ENCODE measurements around the gene MX1.

Gene MX1

GRCh38 chr21:41460578-41461527, 34.8 kb downstream of the MX1 start:
- peak; percentile 14 to 37 for DNase-seq (ENCODE audit: low read depth in 2 of 2)

GRCh38 chr21:41465176-41465781, 39.2 kb downstream of the MX1 start:
- DNase-seq (ENCODE audit: low read depth in 2 of 2) = no peak

- DNase-seq (ENCODE audit: low read depth in 2 of 2) = no peak
Observed at GRCh38 chr21:41466024-41466820, 40.2 kb downstream of the MX1 start.

DNA sequence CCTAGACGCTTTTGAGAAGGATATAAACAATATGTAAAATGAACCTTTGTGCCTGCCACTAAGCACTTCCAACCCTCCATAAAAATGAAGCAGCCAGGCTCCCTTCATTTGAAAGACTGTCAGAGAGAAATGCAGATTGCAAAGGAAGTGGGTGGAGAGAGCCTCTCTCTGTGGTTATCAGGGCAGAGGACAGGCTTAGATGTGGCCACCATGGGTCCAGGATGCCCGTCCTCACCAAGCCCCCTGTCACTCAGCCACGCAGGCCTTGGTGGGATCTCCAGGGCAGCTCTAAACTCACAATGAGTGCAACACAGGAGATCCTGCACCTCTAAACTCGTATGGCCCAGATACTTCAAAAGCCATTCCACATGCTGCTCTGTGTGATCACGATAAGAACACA, 44.0 kb downstream of the MX1 start:
- DNase-seq (ENCODE audit: low read depth in 2 of 2) = no peak

- DNase-seq (ENCODE audit: low read depth in 2 of 2) = no peak
Observed at GRCh38 chr21:41472753-41473548, 46.9 kb downstream of the MX1 start.

- no peak for DNase-seq (ENCODE audit: low read depth in 2 of 2)
Observed at GRCh38 chr21:41475714-41476420, 49.8 kb downstream of the MX1 start.

DNA sequence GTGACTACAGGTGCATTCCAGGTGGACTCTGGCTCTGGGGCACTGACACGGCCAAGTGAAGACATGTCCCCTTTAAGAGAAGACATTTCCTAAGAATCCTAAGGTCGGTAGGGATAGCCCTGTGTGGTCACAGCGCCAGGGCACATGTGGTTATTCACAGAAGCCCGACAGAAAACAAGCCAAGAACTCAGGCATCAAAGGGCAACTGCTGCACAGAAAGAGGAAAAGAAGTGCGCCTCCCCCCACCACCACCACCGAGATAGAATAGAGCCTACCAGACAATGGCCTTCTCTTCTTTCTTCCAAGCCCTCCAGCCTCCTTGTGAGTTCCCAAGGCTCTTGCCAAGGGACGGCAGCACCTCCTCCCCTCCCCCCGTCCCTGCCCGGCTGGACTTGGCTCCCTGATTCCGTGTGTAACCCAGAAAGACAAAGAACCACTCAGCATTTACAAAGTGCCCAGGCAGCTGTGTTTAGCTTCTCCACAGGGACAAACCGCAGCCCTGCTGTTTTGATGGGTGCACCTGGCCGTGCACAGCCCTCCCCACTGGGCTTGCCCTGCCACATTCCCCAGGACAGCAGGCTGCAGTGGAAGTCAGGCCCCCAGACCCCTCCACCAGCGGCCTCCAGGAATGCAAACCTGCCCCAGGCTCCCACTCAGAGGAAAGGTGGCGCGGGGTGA, 51.7 kb downstream of the MX1 start:
- DNase-seq (ENCODE audit: low read depth in 2 of 2) = no peak

DNA sequence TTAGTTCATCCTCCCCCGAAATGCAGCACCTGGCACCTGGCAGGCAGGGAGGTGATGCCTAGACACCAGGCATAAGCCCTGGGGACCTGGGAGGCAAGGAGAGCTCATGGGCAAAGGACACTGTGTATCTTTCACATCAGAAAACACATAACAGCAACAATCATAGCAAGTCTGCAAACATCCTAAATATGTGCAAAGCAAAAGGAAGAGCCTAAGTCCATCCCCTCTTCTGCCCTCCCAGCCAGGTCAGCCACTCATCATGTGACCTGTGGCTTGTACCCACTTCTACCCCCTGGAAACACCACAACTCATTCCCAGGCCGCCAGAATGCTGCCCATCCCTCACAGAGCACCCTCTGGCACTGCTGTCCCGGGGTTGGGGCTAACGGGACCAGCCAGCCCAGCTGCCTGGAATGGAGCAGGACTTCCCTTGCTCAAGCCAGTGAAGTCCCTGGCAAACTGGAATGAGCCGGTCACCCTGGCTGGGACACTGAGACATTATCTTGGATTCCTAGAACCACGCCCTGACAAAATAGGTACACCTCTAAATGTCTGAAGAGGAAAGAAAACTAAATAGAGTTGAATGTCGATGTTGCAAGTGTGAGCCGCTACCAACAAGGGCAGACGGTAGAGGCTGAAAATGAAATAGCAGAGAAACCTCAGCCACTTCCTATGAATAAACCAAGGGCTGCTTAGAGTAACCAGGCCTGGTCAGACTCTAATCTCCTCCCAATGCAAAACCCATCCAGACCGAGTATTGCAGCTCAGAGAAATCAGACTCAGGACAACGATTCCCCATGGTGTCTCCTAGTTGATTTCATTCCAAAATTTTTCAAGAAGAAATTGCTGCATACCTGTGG, 52.5 kb downstream of the MX1 start:
- DNase-seq (ENCODE audit: low read depth in 2 of 2) = no peak

GRCh38 chr21:41479686-41480085, 53.6 kb downstream of the MX1 start:
- no peak for DNase-seq (ENCODE audit: low read depth in 2 of 2)

GRCh38 chr21:41480086-41480690, 54.1 kb downstream of the MX1 start:
- DNase-seq (ENCODE audit: low read depth in 2 of 2) = no peak

DNA sequence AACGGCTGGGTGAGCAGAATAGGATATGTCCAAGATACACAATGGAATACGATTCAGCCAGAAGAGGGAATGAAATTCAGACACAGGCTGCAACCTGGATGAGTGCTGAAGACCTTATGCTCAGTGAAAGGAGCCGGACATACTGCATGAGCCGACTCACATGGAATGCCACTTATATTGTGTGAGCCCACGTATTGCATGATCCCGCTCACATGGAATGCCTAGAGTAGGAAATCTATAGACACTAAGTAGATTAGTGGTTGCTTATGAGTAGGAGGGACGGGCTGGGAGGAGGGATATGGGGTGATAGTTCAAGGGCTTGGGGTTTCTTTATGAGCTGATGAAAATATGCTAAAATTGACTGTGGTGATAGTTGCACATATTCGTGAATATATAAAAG, 55.2 kb downstream of the MX1 start:
- DNase-seq (ENCODE audit: low read depth in 2 of 2) = no peak

DNA sequence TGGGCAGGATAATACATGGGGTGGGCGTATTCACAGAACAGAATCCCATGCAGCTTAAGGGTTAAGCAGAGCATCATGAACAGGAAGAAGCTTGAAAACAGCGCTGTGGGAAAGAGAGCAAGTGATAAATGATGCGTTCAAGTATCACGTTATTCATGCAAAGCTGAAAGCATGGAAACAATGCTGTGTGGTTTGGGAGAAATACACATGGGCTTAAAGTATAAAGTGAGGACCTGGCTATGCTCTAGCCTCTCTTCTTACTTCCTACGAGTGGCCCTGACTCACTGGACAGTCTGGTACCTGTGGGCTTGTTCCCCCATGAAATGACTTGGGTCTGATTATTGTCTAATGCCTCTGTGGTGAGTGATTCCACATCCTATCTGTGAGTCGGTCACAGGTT, 56.3 kb downstream of the MX1 start:
- DNase-seq (ENCODE audit: low read depth in 2 of 2) = no peak

DNA sequence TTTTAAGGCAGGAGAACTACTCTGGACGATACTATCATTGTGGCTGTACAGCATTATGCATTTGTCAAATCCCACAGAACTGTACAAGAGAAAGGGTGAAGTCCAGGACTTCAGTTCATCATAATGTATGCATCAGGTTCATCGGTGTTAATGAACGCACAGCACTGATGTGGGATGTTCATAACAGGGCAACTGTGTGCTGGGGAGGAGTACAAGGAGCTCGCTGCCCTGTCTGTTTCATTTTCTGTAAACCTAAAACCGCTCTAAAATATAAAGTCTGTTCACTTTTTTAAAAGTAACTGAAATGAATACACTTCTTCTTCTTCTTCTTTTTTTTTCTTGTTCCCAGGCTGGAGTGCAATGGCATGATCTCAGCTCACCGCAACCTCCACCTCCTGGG, 56.9 kb downstream of the MX1 start:
- no peak for DNase-seq (ENCODE audit: low read depth in 2 of 2)

GRCh38 chr21:41483415-41483814, 57.4 kb downstream of the MX1 start:
- DNase-seq (ENCODE audit: low read depth in 2 of 2) = no peak

DNA sequence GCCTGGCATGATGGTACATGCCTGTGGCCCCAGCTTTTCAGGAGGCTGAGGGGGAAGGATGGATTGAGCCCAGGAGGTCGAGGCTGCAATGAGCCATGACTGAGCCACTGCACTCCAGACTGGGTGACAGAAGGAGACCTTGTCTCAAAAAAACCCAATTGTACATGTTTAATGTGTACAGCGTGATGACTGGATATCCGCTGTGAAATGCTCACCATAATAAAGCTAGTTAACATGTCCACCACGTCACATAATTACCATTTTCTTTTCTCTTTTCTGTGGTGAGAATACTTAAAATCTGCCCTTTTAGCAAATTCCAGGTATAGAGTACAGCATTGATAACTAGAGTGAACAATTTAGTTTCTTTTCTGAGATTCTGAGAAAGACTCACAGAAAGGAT, 57.9 kb downstream of the MX1 start:
- no peak for DNase-seq (ENCODE audit: low read depth in 2 of 2)

DNA sequence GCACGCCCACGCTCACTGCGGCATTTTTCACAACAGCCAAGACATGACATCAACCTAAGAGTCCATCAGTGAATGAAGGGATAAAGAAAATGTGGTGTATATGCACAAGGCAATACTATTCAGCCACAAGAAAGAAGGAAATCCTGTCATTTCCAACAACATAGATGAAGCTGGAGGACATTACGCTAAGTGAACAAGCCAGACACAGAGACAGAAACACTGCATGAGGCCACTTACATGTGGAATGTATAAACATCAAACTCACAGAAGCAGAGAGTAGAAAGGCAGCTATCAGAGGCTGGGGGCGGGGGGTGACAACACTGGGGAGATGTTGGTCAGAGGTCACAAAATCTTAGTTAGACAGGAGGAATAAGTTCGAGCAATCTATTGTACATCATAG, 61.0 kb downstream of the MX1 start:
- DNase-seq (ENCODE audit: low read depth in 2 of 2) = no peak

- DNase-seq (ENCODE audit: low read depth in 2 of 2) = no peak
Observed at GRCh38 chr21:41488080-41488479, 62.0 kb downstream of the MX1 start.

GRCh38 chr21:41489329-41489728, 63.3 kb downstream of the MX1 start:
- no peak for DNase-seq (ENCODE audit: low read depth in 2 of 2)

GRCh38 chr21:41490330-41490729, 64.3 kb downstream of the MX1 start:
- DNase-seq (ENCODE audit: low read depth in 2 of 2) = no peak
